GM23338 (cell line): ENCODE measurements around the gene SDR42E1.

Experiments
- CREB1 ChIP-seq: fragments of 250-450 bp; sonication (Bioruptor Pico); IDR thresholded peaks from 2 replicates; pipeline ENCODE4 v1.5.0; 2020; ENCODE audit warnings: low read depth, mild to moderate bottlenecking, moderate library complexity
- EZH2 ChIP-seq: fragments of 200-600 bp; sonication (generic); IDR thresholded peaks from one replicate; pipeline ENCODE4 v1.8.0; 2017; ENCODE audit warnings: antibody characterized with exemption, mild to moderate bottlenecking, low read depth; ENCODE audit not compliant: unreplicated experiment
- EZH2phosphoT487 ChIP-seq: fragments of 200-600 bp; sonication (generic); IDR thresholded peaks from one replicate; pipeline ENCODE4 v1.8.1; 2018; ENCODE audit warnings: antibody characterized with exemption; ENCODE audit not compliant: unreplicated experiment
- POLR2AphosphoS5 ChIP-seq: IDR thresholded peaks from 2 replicates; pipeline ENCODE4 v1.6.1; 2016; ENCODE audit warnings: antibody characterized with exemption, low read depth
- ZNF114 ChIP-seq: fragments of 250-450 bp; sonication (Bioruptor Pico); IDR thresholded peaks from 2 replicates; pipeline ENCODE4 v1.5.0; 2020; ENCODE audit warnings: mild to moderate bottlenecking, moderate library complexity
- TF ChIP-seq, protein P1 (sequence below), 2 experiments: fragments of 200-600 bp in 1 of 2; sonication (generic) in 1 of 2; conservative IDR thresholded peaks; 2 replicates each; pipeline versions ENCODE4 v1.5.1 to v1.6.1; 2016 to 2017; ENCODE audit warnings: antibody characterized with exemption in 2 of 2, low read depth in 2 of 2, mild to moderate bottlenecking in 2 of 2, moderate library complexity in 1 of 2
- TF ChIP-seq, protein P2 (sequence below): IDR thresholded peaks from one replicate; pipeline ENCODE4 v1.6.1; 2018; ENCODE audit warnings: antibody characterized with exemption; ENCODE audit not compliant: unreplicated experiment

DNA sequence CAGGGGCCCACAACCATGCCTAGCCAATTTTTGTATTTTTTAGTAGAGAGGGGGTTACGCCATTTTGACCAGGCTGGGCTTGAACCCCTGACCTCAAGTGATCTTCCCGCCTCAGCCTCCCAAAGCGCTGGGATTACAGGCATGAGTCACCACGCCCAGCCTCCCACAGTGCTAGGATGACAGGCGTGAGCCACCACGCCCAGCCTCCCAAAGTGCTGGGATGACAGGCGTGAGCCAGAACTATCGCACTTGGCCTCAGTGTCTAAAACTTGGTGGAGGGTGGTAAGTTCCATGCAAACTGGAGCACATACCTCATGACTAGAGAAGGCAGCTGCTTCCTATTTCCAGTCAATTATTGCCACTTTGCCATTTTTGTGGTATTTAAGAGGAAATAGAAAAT is 30.9 kb upstream of the SDR42E1 start:
- TF ChIP-seq, protein P1, sequence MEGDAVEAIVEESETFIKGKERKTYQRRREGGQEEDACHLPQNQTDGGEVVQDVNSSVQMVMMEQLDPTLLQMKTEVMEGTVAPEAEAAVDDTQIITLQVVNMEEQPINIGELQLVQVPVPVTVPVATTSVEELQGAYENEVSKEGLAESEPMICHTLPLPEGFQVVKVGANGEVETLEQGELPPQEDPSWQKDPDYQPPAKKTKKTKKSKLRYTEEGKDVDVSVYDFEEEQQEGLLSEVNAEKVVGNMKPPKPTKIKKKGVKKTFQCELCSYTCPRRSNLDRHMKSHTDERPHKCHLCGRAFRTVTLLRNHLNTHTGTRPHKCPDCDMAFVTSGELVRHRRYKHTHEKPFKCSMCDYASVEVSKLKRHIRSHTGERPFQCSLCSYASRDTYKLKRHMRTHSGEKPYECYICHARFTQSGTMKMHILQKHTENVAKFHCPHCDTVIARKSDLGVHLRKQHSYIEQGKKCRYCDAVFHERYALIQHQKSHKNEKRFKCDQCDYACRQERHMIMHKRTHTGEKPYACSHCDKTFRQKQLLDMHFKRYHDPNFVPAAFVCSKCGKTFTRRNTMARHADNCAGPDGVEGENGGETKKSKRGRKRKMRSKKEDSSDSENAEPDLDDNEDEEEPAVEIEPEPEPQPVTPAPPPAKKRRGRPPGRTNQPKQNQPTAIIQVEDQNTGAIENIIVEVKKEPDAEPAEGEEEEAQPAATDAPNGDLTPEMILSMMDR (conservative IDR thresholded peaks at IDR 0.05; ENCODE audit: low read depth in 2 of 2), result no peak
- TF ChIP-seq POLR2AphosphoS5, result no peak
- TF ChIP-seq EZH2phosphoT487, result no peak
- no peak for TF ChIP-seq CREB1 (CRISPR knock-in tag)
- TF ChIP-seq, protein P2, sequence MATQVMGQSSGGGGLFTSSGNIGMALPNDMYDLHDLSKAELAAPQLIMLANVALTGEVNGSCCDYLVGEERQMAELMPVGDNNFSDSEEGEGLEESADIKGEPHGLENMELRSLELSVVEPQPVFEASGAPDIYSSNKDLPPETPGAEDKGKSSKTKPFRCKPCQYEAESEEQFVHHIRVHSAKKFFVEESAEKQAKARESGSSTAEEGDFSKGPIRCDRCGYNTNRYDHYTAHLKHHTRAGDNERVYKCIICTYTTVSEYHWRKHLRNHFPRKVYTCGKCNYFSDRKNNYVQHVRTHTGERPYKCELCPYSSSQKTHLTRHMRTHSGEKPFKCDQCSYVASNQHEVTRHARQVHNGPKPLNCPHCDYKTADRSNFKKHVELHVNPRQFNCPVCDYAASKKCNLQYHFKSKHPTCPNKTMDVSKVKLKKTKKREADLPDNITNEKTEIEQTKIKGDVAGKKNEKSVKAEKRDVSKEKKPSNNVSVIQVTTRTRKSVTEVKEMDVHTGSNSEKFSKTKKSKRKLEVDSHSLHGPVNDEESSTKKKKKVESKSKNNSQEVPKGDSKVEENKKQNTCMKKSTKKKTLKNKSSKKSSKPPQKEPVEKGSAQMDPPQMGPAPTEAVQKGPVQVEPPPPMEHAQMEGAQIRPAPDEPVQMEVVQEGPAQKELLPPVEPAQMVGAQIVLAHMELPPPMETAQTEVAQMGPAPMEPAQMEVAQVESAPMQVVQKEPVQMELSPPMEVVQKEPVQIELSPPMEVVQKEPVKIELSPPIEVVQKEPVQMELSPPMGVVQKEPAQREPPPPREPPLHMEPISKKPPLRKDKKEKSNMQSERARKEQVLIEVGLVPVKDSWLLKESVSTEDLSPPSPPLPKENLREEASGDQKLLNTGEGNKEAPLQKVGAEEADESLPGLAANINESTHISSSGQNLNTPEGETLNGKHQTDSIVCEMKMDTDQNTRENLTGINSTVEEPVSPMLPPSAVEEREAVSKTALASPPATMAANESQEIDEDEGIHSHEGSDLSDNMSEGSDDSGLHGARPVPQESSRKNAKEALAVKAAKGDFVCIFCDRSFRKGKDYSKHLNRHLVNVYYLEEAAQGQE, result no peak
- no peak for TF ChIP-seq ZNF114 (CRISPR knock-in tag)
- no peak for TF ChIP-seq EZH2
